ENCODE data around the gene CALML3. TPM values are rescaled to one million over a fixed set of nuclear protein-coding genes. Genes with fewer than 3 reads are reported as not detected.

The CALML3 gene
- total and polyA plus RNA-seq, 10 of the 15 experiments (the other 5 are each of a cell fraction or from before 2014, with no cell fraction given): not detected

GRCh38 chr10:5480162-5480941 lies 44.4 kb upstream of the CALML3 start:
- no TSS peak for BruUV-seq (replicated peaks)
- SMC1A ChIA-PET (ENCODE audit: uncharacterized antibody, unreplicated experiment): interaction anchor here (1.3 kb wide), 1 partner anchor 40 kb away, joined by 4 read pairs; no protein-coding TSS in a partner anchor
- Histone ChIP-seq H3K4me2 (ENCODE audit: control insufficient read depth, insufficient read depth) (no peak overlapping the region), H3K4me3 (no peak overlapping the region), H3K27ac (ENCODE audit: control insufficient read depth, insufficient read depth) (no peak overlapping the region), H3K9me3 (replicated peaks; ENCODE audit: control insufficient read depth, insufficient read depth, low read length) (no peaks in the 10 kb centered on the region; the same call in 2 of the 3 replicates), H3K9ac (ENCODE audit: control insufficient read depth, insufficient read depth, low read length) (no peak overlapping the region), H2AFZ (ENCODE audit: control insufficient read depth, low read depth, low read length) (no peak overlapping the region), H3K79me2 (ENCODE audit: control insufficient read depth, insufficient read depth, low read length) (no peaks in the 10 kb centered on the region), H4K20me1 (ENCODE audit: control insufficient read depth, insufficient read depth) (no peaks in the 10 kb centered on the region), H3K27me3 (replicated peaks in 1 of 2; ENCODE audit: control insufficient read depth in 2 of 2, insufficient read depth in 2 of 2, low read length in 1 of 2) (peaks cover 6 to 13% of the 10 kb centered on the region in 2 experiments; a peak in 3 of 4 replicates), H3K4me1 (ENCODE audit: control insufficient read depth, insufficient read depth, low read length) (no peaks in the 10 kb centered on the region; the same call in 1 of the 2 replicates), H3K36me3 (ENCODE audit: control insufficient read depth in 2 of 2, insufficient read depth in 2 of 2, low read length in 1 of 2) (no peaks in the 10 kb centered on the region)
- in situ Hi-C loops (cut with MboI): no loop called here
- CTCF ChIA-PET: no interaction called here
- RAD21 ChIA-PET (ENCODE audit: unreplicated experiment): no interaction called here
- no peak for DNase-seq (ENCODE audit: low read depth, low spot score)
- POLR2A ChIA-PET: no interaction called here
- no peak for FAIRE-seq
- intact Hi-C loops (cut with micrococcal nuclease; ENCODE audit: unreplicated experiment): no loop called here
- no peak for ATAC-seq
- 62% methylated on average over 21 of the region's 21 CpGs for WGBS (ENCODE audit: insufficient coverage, insufficient replicate concordance, low lambda C conversion rate, missing lambda C conversion rate)
- TF ChIP-seq POU2F2 (IDR thresholded peaks at IDR 0.05; ENCODE audit: borderline replicate concordance, low read depth, low read length): no peak
- no peak for TF ChIP-seq KLF5 (IDR thresholded peaks at IDR 0.05; ENCODE audit: partially characterized antibody)

- Histone ChIP-seq H3K9me3 (replicated peaks; ENCODE audit: control insufficient read depth, insufficient read depth, low read length) (no peaks in the 10 kb centered on the region; the same call in 2 of the 3 replicates), H4K20me1 (ENCODE audit: control insufficient read depth, insufficient read depth) (no peaks in the 10 kb centered on the region), H3K79me2 (ENCODE audit: control insufficient read depth, insufficient read depth, low read length) (no peaks in the 10 kb centered on the region), H2AFZ (ENCODE audit: control insufficient read depth, low read depth, low read length) (no peak overlapping the region), H3K4me1 (ENCODE audit: control insufficient read depth, insufficient read depth, low read length) (no peaks in the 10 kb centered on the region; the same call in 1 of the 2 replicates), H3K27ac (ENCODE audit: control insufficient read depth, insufficient read depth) (no peak overlapping the region), H3K4me2 (ENCODE audit: control insufficient read depth, insufficient read depth) (no peak overlapping the region), H3K4me3 (no peak overlapping the region), H3K9ac (ENCODE audit: control insufficient read depth, insufficient read depth, low read length) (no peak overlapping the region), H3K36me3 (ENCODE audit: control insufficient read depth in 2 of 2, insufficient read depth in 2 of 2, low read length in 1 of 2) (no peaks in the 10 kb centered on the region), H3K27me3 (replicated peaks in 1 of 2; ENCODE audit: control insufficient read depth in 2 of 2, insufficient read depth in 2 of 2, low read length in 1 of 2) (peaks cover 6 to 13% of the 10 kb centered on the region in 2 experiments)
- no peak for DNase-seq (ENCODE audit: low read depth, low spot score)
- WGBS (ENCODE audit: insufficient coverage, insufficient replicate concordance, low lambda C conversion rate, missing lambda C conversion rate): 57% methylated on average over 12 of the region's 12 CpGs
- no peak for FAIRE-seq
- intact Hi-C loops (cut with micrococcal nuclease; ENCODE audit: unreplicated experiment): no loop called here
- ATAC-seq: no peak
- ChIA-PET RAD21 (ENCODE audit: unreplicated experiment) (no interaction called here), POLR2A (no interaction called here), SMC1A (ENCODE audit: uncharacterized antibody, unreplicated experiment) (no interaction called here), CTCF (no interaction called here)
- in situ Hi-C loops (cut with MboI): no loop called here
- BruUV-seq (replicated peaks): no TSS peak
- no peak for TF ChIP-seq IRF4 (IDR thresholded peaks at IDR 0.05; ENCODE audit: low read depth, low read length)
- TF ChIP-seq RAD21 (IDR thresholded peaks at IDR 0.05; ENCODE audit: insufficient read depth, low read depth, low read length): no peak
- TF ChIP-seq WRNIP1 (IDR thresholded peaks at IDR 0.05; ENCODE audit: borderline replicate concordance, low read depth, low read length): no peak
- no peak for TF ChIP-seq SPI1 (IDR thresholded peaks at IDR 0.05; ENCODE audit: borderline replicate concordance, insufficient read depth, low read depth, low read length)
- no peak for TF ChIP-seq CREM (IDR thresholded peaks at IDR 0.05; ENCODE audit: low read depth)
- no peak for TF ChIP-seq RB1 (IDR thresholded peaks at IDR 0.05; ENCODE audit: borderline replicate concordance)
- no peak for TF ChIP-seq BCLAF1 (IDR thresholded peaks at IDR 0.05)
These were observed 43.6 kb upstream of the CALML3 start for GRCh38 chr10:5481121-5481520.

All from GM12878 (cell line).